SW 1271 (cell line): Measurements from ENCODE around the gene USP49.
A peak's percentile ranks its signal among the peaks of the same experiment; 100 is the strongest.
"Not testable (repeated sequence)": the region's sequence is repeated elsewhere in the genome, so short reads cannot be mapped to it uniquely, and the experiment has no call there.

Source experiments
- DNase-seq, 2 experiments: peaks; one replicate each; lab custom pipeline; 2025; lab: John Stamatoyannopoulos, UW

USP49 gene

GRCh38 chr6:41895300-41896233 is at the start of gene USP49:
Gene USP49 (minus strand): TSS chr6:41895375. CDS start chr6:41806983, 88,392 bp downstream.
- peak; percentile 58 to 97 for DNase-seq

- no peak for DNase-seq
Observed at GRCh38 chr6:41943456-41943855, 48.3 kb upstream of the USP49 start.

- DNase-seq, result not testable (repeated sequence)
Observed at GRCh38 chr6:41942882-41943281, 47.7 kb upstream of the USP49 start.

DNA sequence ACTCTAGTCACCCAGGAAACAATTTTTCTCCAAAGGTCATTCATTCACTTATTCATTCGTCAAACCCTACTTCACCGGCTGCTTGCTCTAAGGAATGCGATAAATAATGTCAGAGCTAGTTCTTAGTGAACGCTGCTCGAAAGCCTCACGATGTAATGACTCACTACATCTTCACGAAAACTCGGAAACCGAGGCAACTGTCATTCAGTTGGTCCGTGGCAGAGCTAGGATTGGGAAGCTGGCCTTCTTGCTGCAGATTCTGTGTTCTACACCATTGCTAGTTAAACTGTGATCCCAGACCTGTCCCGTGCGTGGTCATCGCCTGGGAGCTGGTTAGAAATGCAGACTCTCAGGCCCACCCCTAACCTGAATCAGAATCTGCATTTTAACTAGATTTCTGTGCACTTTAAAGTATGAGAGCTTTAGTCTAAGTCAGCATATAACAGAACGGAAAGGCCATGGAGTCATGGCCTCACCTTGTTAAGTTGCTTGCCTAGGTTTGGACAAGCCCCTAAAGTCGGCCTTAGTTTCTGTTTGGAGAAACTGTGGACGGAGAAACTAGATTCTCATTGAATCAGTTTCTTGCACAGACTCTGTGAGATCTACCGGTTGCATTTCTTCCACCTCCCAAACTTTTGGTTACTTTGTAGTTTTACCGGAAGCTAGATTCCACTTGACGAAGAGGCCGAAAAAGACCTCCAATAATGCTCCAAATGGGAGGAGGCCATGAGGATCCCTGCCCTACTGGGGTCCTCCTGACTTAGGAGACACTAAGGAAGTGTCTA is 47.1 kb upstream of the USP49 start:
- no peak for DNase-seq

DNA sequence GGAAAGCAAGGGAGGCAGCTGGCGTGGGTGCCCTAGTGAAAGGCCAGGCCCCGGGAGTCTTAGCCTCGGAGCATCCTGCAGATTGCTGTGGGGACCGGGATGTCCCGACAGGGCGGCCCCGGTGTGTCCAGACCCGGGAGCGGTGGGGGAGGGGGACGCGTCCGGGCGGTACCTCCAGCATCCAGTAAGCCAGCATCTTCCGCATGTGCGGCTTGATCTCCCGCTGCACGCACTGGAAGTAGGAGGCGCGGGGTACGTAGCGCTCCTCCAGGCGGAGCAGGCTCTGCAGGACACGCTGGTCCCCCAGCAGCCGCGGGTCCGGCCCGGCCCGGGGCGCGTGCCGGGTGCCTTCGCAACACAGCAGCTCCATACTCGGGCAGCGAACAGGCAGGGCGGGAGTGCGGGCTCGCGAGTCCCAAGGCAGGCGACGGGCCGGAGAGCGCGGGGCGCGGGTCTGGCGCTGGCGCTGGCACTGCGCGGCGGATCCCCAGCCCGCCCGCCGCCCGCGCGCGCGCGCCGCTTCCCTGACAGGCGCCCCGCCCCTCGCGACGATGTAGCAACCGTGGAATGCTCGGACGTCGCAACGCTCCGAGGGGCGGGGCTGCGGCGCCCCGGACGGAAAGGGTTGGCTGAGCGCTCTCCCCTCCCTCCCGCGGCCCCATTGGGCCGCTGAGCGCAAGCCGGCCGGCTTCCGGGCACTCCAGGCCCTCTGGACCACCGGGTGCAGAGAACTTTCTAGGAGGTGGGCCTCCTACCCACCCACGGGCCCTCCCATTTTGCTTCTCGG is 46.3 kb upstream of the USP49 start, which contains the start of gene CCND3:
Gene CCND3 (minus strand): TSS at position 529 of the 787 bp plus-strand sequence. CDS start 159 bp downstream, at position 370.
- DNase-seq, result peak; percentile 82 to 94

- no peak for DNase-seq
Observed at GRCh38 chr6:41940759-41941279, 45.6 kb upstream of the USP49 start.

- DNase-seq, result no peak
Observed at GRCh38 chr6:41939848-41940758, 44.9 kb upstream of the USP49 start.

GRCh38 chr6:41939176-41939847 is 44.1 kb upstream of the USP49 start:
- DNase-seq, result no peak

DNA sequence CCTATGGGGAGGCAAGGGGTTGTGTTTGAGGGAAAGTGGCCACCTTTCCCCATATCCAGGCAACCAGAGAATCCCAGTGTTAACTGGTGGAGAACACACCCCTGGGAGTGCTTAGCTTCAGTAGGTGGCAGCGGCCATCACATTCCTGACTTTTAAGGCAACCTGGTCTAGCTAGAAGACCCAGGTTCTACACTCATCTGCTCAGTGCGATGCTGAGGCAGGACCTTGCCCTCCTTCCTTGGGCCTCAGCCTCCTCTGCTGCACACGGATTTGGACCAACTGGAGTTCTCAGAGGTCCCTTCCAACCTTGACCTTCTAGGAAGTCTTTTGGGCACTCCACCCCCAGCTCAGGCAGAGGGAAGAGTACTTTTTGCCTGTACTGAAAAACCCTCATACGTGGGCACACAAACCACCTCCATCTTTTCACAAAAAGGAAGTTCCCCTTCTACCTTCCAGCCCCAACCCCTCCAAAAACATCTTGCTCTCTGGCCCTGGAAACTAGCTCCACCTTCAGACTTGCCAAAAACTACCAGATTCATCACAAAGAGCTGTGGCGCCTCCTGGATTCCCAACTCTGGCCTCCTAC is 43.5 kb upstream of the USP49 start:
- no peak for DNase-seq

- DNase-seq, result no peak
Observed at GRCh38 chr6:41937861-41938574, 42.8 kb upstream of the USP49 start.

DNA sequence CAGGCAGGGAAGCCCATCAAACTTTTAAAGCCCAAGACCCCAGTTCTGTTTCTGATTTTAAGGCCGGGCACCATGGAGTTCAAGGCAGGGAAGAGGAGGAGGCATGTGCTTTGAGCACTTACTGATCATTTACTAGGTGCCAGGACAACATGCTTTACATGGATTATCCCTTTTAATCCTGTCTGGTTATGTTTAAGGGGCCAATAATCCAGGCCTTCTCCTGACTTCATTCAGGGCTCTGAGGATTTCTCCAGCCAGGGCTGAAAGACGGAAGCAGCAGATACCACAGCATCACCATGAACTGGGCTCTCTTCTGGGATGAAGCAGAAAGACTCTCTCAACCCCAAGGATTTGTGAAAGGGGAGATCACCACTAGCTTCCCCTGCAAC is 42.3 kb upstream of the USP49 start:
- no peak for DNase-seq

DNA sequence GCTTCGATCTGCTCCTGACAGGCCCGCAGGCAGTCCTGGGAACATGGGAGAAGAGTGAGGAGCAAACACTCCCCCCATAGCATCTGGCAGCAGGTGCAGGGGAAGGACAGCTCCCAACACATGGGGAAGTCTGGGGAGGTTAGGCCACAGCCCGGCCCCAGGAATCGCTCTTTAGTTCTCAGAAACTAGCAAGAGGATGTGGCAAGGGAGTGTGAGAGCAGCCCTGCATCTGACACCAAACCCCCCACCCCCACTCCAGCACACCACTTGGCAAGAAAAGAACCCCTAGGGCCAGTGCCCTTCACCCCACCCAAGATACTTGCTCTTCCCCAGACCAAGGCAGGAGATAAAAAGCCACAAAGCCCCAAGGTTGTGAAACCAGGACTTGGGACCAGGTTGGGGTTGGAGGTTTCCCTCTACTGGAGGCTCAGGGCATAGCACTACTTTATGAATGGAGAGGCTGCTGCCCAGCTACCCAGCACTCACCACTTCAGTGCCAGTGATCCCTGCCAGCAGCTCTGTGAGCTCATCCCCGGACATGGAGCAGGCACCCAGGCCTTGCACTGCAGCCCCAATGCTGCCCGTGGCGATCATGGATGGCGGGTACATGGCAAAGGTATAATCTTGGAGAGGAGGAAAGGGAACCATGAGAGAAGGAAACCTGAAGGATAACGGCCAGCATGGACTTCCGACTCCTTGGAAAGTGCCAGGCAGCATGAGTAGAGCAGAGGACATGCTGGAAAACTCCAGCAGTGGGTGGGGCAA is 41.1 kb upstream of the USP49 start:
- peak; percentile 62 to 78 for DNase-seq

DNA sequence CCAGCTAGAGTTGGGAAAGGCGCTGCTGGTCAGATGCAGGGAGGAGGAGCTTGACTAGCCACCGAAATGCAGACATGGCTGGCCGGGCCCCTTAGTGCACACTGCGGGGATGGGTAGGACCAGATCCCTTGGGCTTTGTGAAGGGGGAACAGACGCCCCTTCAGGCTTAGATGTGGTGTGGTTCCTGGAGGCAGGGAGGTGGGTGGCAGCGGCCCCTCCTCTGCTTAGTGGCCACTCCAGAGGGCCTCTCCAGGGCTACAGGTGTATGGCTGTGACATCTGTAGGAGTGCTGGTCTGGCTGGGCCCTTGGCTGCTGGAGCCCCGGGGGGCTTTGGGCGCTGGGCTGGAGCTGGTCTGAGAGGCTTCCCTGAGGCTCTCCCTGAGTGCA is 40.5 kb upstream of the USP49 start:
- DNase-seq, result no peak

GRCh38 chr6:41935193-41935574 is 40.0 kb upstream of the USP49 start:
- no peak for DNase-seq

- DNase-seq, result no peak
Observed at GRCh38 chr6:41934278-41935192, 39.4 kb upstream of the USP49 start.

GRCh38 chr6:41932378-41932777 is 37.2 kb upstream of the USP49 start:
- DNase-seq, result no peak

- DNase-seq, result no peak
Observed at GRCh38 chr6:41931792-41932191, 36.6 kb upstream of the USP49 start.
